Activated naive CD8-positive, alpha-beta T cell (primary cell): Measurements from ENCODE around the gene CACNA1I.

Source experiments
- H3K27ac Mint-ChIP-seq: one replicate; pipeline ENCODE4 v1.8.0; 2021; ENCODE audit warnings: mixed read lengths
- H3K27me3 Mint-ChIP-seq: one replicate; pipeline ENCODE4 v1.8.0; 2021; ENCODE audit warnings: mixed read lengths
- H3K36me3 Mint-ChIP-seq: one replicate; pipeline ENCODE4 v1.8.0; 2021; ENCODE audit warnings: mixed read lengths
- H3K4me1 Mint-ChIP-seq: one replicate; pipeline ENCODE4 v1.8.0; 2021; ENCODE audit warnings: low read depth, mixed read lengths
- H3K4me3 Mint-ChIP-seq: one replicate; pipeline ENCODE4 v1.8.0; 2021; ENCODE audit warnings: mild to moderate bottlenecking, mixed read lengths
- H3K9me3 Mint-ChIP-seq: one replicate; pipeline ENCODE4 v1.8.0; 2021; ENCODE audit warnings: low read depth, mixed read lengths

CACNA1I gene

DNA sequence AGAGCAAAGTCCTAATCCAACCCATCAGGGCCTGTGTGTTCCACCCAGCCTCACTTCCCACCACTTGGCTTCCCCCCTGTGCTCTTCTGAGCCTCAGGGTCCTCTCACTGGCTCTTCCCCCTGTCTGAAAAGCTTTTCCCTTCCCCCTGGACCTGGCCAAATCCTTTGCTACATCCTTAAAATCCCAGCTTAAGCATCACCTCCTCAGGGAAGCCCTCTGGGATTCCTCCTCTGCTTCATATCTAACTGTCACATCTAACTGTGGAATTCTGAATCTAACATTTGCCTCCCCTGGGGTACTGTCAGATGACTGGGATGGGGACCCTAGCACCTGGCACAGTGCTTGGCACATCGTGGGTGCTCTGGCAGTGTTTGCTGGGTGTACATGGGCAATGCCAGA is 985 bp downstream of the CACNA1I start:
- Mint-ChIP-seq H3K4me1 (peaks cover 17% of the 10 kb centered on the region), H3K27me3 (no peaks in the 10 kb centered on the region), H3K9me3 (no peaks in the 10 kb centered on the region), H3K27ac (no peak overlapping the region), H3K36me3 (no peaks in the 10 kb centered on the region), H3K4me3 (no peak overlapping the region)

DNA sequence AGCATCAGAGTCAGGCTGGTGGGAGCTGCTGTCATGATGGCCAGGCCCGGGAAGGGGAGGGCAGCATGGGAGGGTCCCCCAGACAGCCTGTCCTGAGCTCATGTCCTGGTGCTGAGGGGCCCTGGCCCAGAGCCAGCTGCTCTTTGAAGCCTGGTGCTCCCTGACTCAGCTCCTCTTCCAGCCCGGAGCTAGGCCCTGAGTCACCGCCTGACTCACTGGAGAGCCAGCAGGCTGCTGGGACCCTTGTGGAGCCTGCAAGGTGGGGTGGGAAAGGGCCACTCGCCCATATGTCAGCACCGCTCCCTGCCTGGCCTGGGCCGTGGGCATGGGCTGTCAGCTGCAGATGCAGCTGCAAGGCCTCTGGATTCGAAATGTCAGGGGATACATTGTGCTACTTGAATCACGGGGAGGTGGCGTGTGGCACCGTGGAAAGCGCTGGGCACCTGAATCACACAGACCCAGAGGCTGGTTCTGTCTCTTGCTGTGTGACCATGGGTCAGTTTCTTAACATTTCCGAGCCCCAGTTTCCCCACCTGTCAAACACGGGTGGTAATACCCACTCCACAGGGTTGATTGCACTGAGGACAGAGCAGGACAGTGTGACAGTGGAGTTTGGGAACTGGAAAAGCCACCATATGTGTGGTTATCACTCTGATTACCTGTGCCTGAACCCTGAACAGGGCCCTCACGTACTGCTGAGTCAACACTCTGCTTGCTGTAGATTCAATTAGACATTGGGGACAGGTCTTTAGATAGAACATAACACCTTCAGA is 4.4 kb downstream of the CACNA1I start:
- H3K36me3 Mint-ChIP-seq = no peaks in the 10 kb centered on the region
- no peak overlapping the region for H3K4me3 Mint-ChIP-seq
- no peaks in the 10 kb centered on the region for H3K27me3 Mint-ChIP-seq
- no peaks in the 10 kb centered on the region for H3K9me3 Mint-ChIP-seq
- H3K27ac Mint-ChIP-seq = no peak overlapping the region
- H3K4me1 Mint-ChIP-seq = no peaks in the 10 kb centered on the region

DNA sequence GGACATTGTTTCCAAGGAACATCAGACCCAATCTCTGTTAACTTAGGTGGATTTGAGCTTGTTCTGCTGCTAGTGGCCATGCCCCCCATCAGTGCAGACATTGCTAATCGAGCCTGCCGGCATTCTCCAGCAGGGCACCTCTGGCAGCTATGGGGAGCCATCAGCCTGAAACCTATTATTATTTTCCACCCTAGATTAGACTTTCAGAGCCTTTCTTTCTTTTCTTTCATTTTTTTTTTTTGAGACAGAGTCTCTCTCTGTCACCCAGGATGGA is 4.9 kb downstream of the CACNA1I start:
- Mint-ChIP-seq H3K27me3 (no peaks in the 10 kb centered on the region), H3K27ac (no peak overlapping the region), H3K4me1 (no peaks in the 10 kb centered on the region), H3K36me3 (no peaks in the 10 kb centered on the region), H3K4me3 (no peak overlapping the region), H3K9me3 (no peaks in the 10 kb centered on the region)

- no peak overlapping the region for H3K27ac Mint-ChIP-seq
Observed at GRCh38 chr22:39576027-39576426, 5.5 kb downstream of the CACNA1I start.

GRCh38 chr22:39577366-39577765 is 6.8 kb downstream of the CACNA1I start:
- no peak overlapping the region for H3K4me3 Mint-ChIP-seq
- no peaks in the 10 kb centered on the region for H3K36me3 Mint-ChIP-seq
- no peak overlapping the region for H3K27ac Mint-ChIP-seq
- H3K27me3 Mint-ChIP-seq = peaks cover 3% of the 10 kb centered on the region
- H3K4me1 Mint-ChIP-seq = no peaks in the 10 kb centered on the region
- no peaks in the 10 kb centered on the region for H3K9me3 Mint-ChIP-seq

More at GRCh38 chr22:39576027-39576426, 5.5 kb downstream of the CACNA1I start:
- Mint-ChIP-seq H3K9me3 (no peaks in the 10 kb centered on the region), H3K27me3 (peaks cover under 1% of the 10 kb centered on the region), H3K4me3 (no peak overlapping the region), H3K4me1 (no peaks in the 10 kb centered on the region), H3K36me3 (no peaks in the 10 kb centered on the region)

- H3K27me3 Mint-ChIP-seq = peaks cover 3% of the 10 kb centered on the region
Observed at GRCh38 chr22:39577900-39578299, 7.3 kb downstream of the CACNA1I start.

GRCh38 chr22:39580006-39580441 is 9.5 kb downstream of the CACNA1I start:
- Mint-ChIP-seq H3K36me3 (peaks cover 5% of the 10 kb centered on the region), H3K4me1 (no peaks in the 10 kb centered on the region), H3K27ac (no peak overlapping the region), H3K27me3 (peaks cover 5% of the 10 kb centered on the region), H3K4me3 (no peak overlapping the region), H3K9me3 (peaks cover 6% of the 10 kb centered on the region)

More at GRCh38 chr22:39577900-39578299, 7.3 kb downstream of the CACNA1I start:
- no peak overlapping the region for H3K4me3 Mint-ChIP-seq
- H3K4me1 Mint-ChIP-seq = no peaks in the 10 kb centered on the region
- no peak overlapping the region for H3K27ac Mint-ChIP-seq
- H3K9me3 Mint-ChIP-seq = no peaks in the 10 kb centered on the region
- no peaks in the 10 kb centered on the region for H3K36me3 Mint-ChIP-seq

- Mint-ChIP-seq H3K4me3 (no peak overlapping the region), H3K27ac (no peak overlapping the region), H3K4me1 (no peaks in the 10 kb centered on the region), H3K36me3 (peaks cover 5% of the 10 kb centered on the region), H3K9me3 (peaks cover 6% of the 10 kb centered on the region), H3K27me3 (peaks cover 5% of the 10 kb centered on the region)
Observed at GRCh38 chr22:39580795-39581194, 10.2 kb downstream of the CACNA1I start.

DNA sequence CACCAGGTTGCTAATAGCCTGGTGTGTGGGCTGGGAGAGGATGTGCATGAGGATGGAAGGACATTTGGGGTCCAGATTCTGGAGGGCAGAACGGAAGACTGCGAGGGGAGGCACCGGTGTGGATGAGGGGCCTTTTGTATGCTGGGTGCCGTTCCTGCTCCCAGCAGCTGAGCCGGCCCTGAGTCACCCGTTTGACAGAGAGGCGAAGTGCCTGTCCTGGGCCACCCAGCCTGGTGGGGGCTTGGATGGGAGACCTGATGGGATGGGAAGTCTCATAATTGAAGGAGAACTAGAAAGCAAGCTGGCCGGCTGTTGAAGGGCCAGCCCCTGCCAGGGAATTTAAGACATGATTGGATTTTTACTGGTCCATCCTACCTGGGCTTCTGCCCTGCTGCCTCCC is 10.8 kb downstream of the CACNA1I start:
- peaks cover 5% of the 10 kb centered on the region for H3K27me3 Mint-ChIP-seq
- no peak overlapping the region for H3K27ac Mint-ChIP-seq
- peaks cover 5% of the 10 kb centered on the region for H3K36me3 Mint-ChIP-seq
- no peak overlapping the region for H3K4me3 Mint-ChIP-seq
- no peaks in the 10 kb centered on the region for H3K4me1 Mint-ChIP-seq
- peaks cover 6% of the 10 kb centered on the region for H3K9me3 Mint-ChIP-seq

DNA sequence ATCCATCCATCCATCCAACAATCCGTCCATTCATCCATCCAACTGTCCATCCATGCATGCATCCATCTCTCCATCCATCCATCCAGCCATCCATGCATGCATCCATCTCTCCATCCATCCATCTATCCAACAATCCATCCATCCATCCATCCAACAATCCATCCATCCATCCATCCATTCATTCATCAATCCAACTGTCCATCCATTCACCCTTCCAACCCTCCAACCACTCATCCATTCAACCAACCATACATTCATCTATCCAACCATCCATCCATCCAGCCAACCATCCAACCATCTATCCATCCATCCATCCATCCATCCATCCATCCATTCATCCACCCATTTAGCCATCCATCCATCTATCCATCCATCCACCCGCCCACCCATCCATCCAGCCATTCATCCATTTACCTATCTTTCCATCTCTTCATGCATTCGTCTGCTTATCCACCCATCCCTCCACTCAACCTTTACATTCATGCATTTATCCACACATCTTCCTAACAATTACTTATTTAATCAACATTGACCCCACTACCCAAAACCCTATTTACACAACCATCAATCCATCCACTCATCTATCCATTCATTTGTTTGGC is 12.6 kb downstream of the CACNA1I start:
- Mint-ChIP-seq H3K36me3 (peaks cover 5% of the 10 kb centered on the region), H3K4me1 (no peaks in the 10 kb centered on the region), H3K27ac (no peak overlapping the region), H3K9me3 (peaks cover 6% of the 10 kb centered on the region), H3K4me3 (no peak overlapping the region), H3K27me3 (peaks cover 5% of the 10 kb centered on the region)

- Mint-ChIP-seq H3K4me3 (no peak overlapping the region), H3K36me3 (no peaks in the 10 kb centered on the region), H3K27ac (no peak overlapping the region), H3K27me3 (no peaks in the 10 kb centered on the region), H3K4me1 (no peaks in the 10 kb centered on the region), H3K9me3 (no peaks in the 10 kb centered on the region)
Observed at GRCh38 chr22:39589875-39590274, 19.3 kb downstream of the CACNA1I start.

GRCh38 chr22:39592081-39593065 is 21.8 kb downstream of the CACNA1I start:
- no peaks in the 10 kb centered on the region for H3K36me3 Mint-ChIP-seq
- H3K27ac Mint-ChIP-seq = no peak overlapping the region
- H3K4me1 Mint-ChIP-seq = peaks cover 1% of the 10 kb centered on the region
- no peaks in the 10 kb centered on the region for H3K9me3 Mint-ChIP-seq
- H3K27me3 Mint-ChIP-seq = no peaks in the 10 kb centered on the region
- no peak overlapping the region for H3K4me3 Mint-ChIP-seq

- Mint-ChIP-seq H3K9me3 (no peaks in the 10 kb centered on the region), H3K27me3 (no peaks in the 10 kb centered on the region), H3K27ac (no peak overlapping the region), H3K4me1 (peaks cover 4% of the 10 kb centered on the region), H3K36me3 (no peaks in the 10 kb centered on the region), H3K4me3 (no peak overlapping the region)
Observed at GRCh38 chr22:39593066-39593930, 22.7 kb downstream of the CACNA1I start.

DNA sequence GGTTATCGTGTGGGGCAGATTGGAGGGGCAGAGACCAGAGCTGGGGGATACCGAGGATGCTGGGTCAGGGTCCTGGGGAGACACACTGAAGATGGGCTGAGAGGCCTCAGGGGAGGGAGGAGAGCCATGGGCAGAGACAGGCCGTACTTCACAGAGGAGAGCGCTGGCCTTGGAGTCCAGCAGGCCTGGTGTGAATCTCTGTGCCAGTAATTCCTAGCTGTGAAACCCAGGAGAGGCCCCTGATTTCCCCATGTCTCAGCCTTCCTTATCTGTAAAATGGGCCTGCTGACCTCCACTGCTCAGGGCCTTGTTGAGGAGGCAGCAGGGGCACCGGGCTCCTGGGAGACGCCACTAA is 23.4 kb downstream of the CACNA1I start:
- H3K9me3 Mint-ChIP-seq = no peaks in the 10 kb centered on the region
- peaks cover 7% of the 10 kb centered on the region for H3K4me1 Mint-ChIP-seq
- H3K27ac Mint-ChIP-seq = no peak overlapping the region

More for the DNA sequence above, 23.4 kb downstream of the CACNA1I start:
- Mint-ChIP-seq H3K36me3 (no peaks in the 10 kb centered on the region), H3K27me3 (no peaks in the 10 kb centered on the region), H3K4me3 (no peak overlapping the region)
